Prostate gland (tissue), 2 donors: ENCODE results near the gene PRR9.

ENCODE experiments used
- POLR2A ChIP-seq: fragments of 450-650 bp; IDR thresholded peaks from one replicate; pipeline ENCODE4 v1.6.1; 2016; ENCODE audit warnings: antibody characterized with exemption, mild to moderate bottlenecking
- POLR2AphosphoS5 ChIP-seq: sonication (generic); formaldehyde crosslinking; IDR thresholded peaks from one replicate; pipeline ENCODE4 v1.6.1; 2017; ENCODE audit warnings: antibody characterized with exemption
- TF ChIP-seq, protein P1 (sequence below), 4 experiments: fragments of 200-600 bp in 2 of 4; fragments of 450-650 bp in 2 of 4; sonication (generic) in 2 of 4; IDR thresholded peaks; 1 replicate in 3 of 4; 2 replicates in 1 of 4; pipeline ENCODE4 v1.5.1; 2016 to 2019; ENCODE audit warnings: antibody characterized with exemption in 4 of 4, mild to moderate bottlenecking in 2 of 4, moderate library complexity in 2 of 4

DNA sequence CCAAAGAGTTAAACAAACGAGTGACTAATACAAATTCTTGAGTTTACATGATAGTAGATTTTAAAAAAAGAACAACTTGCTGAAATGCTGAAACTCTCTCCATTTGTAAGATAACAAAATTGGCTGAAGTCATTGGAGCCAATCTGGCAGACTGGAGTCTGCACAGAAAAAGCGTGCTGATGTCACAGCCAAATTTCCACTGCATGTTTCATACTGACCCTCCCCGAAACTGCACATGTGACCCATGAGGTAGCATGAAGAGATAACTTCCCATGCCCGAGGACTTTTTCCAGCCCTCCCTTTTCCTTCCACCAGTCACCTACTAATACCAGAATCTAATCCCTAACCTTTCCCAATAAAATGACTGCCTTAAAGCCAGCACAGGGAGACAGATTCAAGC lies 15.4 kb upstream of the PRR9 start:
- TF ChIP-seq, protein P1, sequence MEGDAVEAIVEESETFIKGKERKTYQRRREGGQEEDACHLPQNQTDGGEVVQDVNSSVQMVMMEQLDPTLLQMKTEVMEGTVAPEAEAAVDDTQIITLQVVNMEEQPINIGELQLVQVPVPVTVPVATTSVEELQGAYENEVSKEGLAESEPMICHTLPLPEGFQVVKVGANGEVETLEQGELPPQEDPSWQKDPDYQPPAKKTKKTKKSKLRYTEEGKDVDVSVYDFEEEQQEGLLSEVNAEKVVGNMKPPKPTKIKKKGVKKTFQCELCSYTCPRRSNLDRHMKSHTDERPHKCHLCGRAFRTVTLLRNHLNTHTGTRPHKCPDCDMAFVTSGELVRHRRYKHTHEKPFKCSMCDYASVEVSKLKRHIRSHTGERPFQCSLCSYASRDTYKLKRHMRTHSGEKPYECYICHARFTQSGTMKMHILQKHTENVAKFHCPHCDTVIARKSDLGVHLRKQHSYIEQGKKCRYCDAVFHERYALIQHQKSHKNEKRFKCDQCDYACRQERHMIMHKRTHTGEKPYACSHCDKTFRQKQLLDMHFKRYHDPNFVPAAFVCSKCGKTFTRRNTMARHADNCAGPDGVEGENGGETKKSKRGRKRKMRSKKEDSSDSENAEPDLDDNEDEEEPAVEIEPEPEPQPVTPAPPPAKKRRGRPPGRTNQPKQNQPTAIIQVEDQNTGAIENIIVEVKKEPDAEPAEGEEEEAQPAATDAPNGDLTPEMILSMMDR (IDR thresholded peaks at IDR 0.05), result no peak
- TF ChIP-seq POLR2AphosphoS5, result no peak
- TF ChIP-seq POLR2A, result no peak
